ENCODE measurements around the gene CCNQ.

DNA sequence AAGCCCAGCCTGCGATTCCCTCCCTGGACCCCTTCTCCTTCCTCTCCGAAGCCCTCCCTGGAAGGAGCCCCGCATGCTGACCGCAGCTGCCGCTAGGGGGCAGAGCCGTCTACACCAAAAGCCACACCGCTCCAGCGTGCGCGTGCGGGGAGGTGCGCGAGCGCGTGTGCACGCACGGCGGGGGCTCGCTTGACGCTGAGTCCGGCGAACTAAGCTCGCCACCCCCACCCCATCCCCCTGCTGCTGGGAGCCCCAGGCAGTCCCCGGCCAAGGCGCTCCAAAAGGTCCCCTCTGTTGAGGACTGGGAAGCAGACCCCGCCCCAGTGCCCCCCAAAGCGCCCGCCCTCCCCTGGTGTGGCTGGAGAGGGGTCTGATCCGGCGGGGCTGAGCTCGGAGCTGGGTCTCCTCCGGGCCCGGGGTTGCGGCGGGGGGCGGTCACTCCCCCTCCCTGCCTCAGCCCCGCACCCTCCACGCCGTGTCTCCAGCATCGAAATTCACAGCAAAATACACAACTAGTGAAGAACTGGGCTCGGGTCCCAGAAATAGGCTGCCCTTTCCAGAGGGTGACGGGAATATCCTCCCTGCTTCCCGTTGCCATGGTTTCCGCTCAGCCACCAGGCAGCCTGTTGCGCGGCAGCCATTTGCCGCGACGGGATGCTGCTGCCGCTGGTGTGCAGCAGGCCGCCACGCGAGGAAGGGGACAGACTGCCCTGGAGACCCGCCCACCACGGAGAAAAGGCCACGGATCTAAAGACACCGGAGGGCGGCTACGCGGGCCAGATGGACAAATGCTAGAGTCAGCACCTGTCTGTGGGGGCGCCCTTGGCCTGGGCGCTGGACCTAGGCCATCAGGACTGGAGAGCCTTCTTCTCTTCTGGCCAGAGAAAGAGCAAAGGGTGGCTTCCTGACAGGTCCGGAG is 11.2 kb upstream of the CCNQ start:
- TF ChIP-seq FOSL1 (IDR thresholded peaks at IDR 0.05; ENCODE audit: low read depth) = no peak
- TF ChIP-seq EZH2 (IDR thresholded peaks at IDR 0.05) = no peak
- peak; percentile 51 to 73 (median 65); a peak in 5 of 6 replicates for TF ChIP-seq CTCF (IDR thresholded peaks at IDR 0.05 in 2 of 3, conservative IDR thresholded peaks at IDR 0.05 in 1 of 3; ENCODE audit: borderline replicate concordance in 1 of 3, insufficient read depth in 1 of 3, low read depth in 2 of 3, low read length in 2 of 3)
- peak; percentile 62 for TF ChIP-seq RAD21 (IDR thresholded peaks at IDR 0.05; ENCODE audit: low read depth)
- no peak for TF ChIP-seq ZFX (IDR thresholded peaks at IDR 0.05)
- no peak for TF ChIP-seq POLR2A (IDR thresholded peaks at IDR 0.05; ENCODE audit: borderline replicate concordance, extremely low read depth, insufficient read depth, insufficient read length)
- TF ChIP-seq SP1 (IDR thresholded peaks at IDR 0.05; ENCODE audit: low read depth) = no peak
- TF ChIP-seq POLR2AphosphoS5 (IDR thresholded peaks at IDR 0.05; ENCODE audit: low read depth, low read length) = no peak
- TF ChIP-seq SIN3A (IDR thresholded peaks at IDR 0.05; ENCODE audit: low read depth) = no peak
- no peak for TF ChIP-seq ZNF274 (IDR thresholded peaks at IDR 0.05; ENCODE audit: low read depth, low read length)
- TF ChIP-seq, protein P1, sequence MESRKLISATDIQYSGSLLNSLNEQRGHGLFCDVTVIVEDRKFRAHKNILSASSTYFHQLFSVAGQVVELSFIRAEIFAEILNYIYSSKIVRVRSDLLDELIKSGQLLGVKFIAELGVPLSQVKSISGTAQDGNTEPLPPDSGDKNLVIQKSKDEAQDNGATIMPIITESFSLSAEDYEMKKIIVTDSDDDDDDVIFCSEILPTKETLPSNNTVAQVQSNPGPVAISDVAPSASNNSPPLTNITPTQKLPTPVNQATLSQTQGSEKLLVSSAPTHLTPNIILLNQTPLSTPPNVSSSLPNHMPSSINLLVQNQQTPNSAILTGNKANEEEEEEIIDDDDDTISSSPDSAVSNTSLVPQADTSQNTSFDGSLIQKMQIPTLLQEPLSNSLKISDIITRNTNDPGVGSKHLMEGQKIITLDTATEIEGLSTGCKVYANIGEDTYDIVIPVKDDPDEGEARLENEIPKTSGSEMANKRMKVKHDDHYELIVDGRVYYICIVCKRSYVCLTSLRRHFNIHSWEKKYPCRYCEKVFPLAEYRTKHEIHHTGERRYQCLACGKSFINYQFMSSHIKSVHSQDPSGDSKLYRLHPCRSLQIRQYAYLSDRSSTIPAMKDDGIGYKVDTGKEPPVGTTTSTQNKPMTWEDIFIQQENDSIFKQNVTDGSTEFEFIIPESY (IDR thresholded peaks at IDR 0.05; ENCODE audit: extremely low read depth, insufficient replicate concordance, low read length) = no peak
- TF ChIP-seq EZH2phosphoT487 (IDR thresholded peaks at IDR 0.05; ENCODE audit: borderline replicate concordance) = no peak
- no peak for TF ChIP-seq CEBPB (IDR thresholded peaks at IDR 0.05; ENCODE audit: low read depth)
